ENCODE data around the gene ERP44.

The ERP44 gene

GRCh38 chr9:100033877-100034551 lies 64.8 kb downstream of the ERP44 start:
- no peak for TF ChIP-seq SIN3A (IDR thresholded peaks at IDR 0.05; ENCODE audit: borderline replicate concordance, insufficient read depth, low read length)
- TF ChIP-seq POLR2AphosphoS5 (IDR thresholded peaks at IDR 0.05; ENCODE audit: low read depth, low read length): no peak
- TF ChIP-seq FOXP2 (optimal IDR thresholded peaks at IDR 0.05; ENCODE audit: borderline replicate concordance, extremely low read depth, extremely low read length, insufficient read depth): no peak
- no peak for TF ChIP-seq REST (IDR thresholded peaks at IDR 0.05; ENCODE audit: insufficient read depth in 1 of 2, low read depth in 2 of 2, low read length in 2 of 2)
- TF ChIP-seq TAF1 (IDR thresholded peaks at IDR 0.05; ENCODE audit: borderline replicate concordance, insufficient read depth, low read length): no peak

GRCh38 chr9:100030548-100030947 lies 68.3 kb downstream of the ERP44 start:
- TF ChIP-seq FOXP2 (optimal IDR thresholded peaks at IDR 0.05; ENCODE audit: borderline replicate concordance, extremely low read depth, extremely low read length, insufficient read depth): no peak
- no peak for TF ChIP-seq REST (IDR thresholded peaks at IDR 0.05; ENCODE audit: insufficient read depth in 1 of 2, low read depth in 2 of 2, low read length in 2 of 2)
- no peak for TF ChIP-seq TAF1 (IDR thresholded peaks at IDR 0.05; ENCODE audit: borderline replicate concordance, insufficient read depth, low read length)
- no peak for TF ChIP-seq POLR2AphosphoS5 (IDR thresholded peaks at IDR 0.05; ENCODE audit: low read depth, low read length)
- no peak for TF ChIP-seq SIN3A (IDR thresholded peaks at IDR 0.05; ENCODE audit: borderline replicate concordance, insufficient read depth, low read length)

GRCh38 chr9:100029251-100029650 lies 69.5 kb downstream of the ERP44 start:
- no peak for TF ChIP-seq FOXP2 (optimal IDR thresholded peaks at IDR 0.05; ENCODE audit: borderline replicate concordance, extremely low read depth, extremely low read length, insufficient read depth)
- TF ChIP-seq POLR2AphosphoS5 (IDR thresholded peaks at IDR 0.05; ENCODE audit: low read depth, low read length): no peak
- TF ChIP-seq SIN3A (IDR thresholded peaks at IDR 0.05; ENCODE audit: borderline replicate concordance, insufficient read depth, low read length): no peak
- TF ChIP-seq TAF1 (IDR thresholded peaks at IDR 0.05; ENCODE audit: borderline replicate concordance, insufficient read depth, low read length): no peak
- no peak for TF ChIP-seq REST (IDR thresholded peaks at IDR 0.05; ENCODE audit: insufficient read depth in 1 of 2, low read depth in 2 of 2, low read length in 2 of 2)

- TF ChIP-seq POLR2AphosphoS5 (IDR thresholded peaks at IDR 0.05; ENCODE audit: low read depth, low read length) (no peak), FOXP2 (optimal IDR thresholded peaks at IDR 0.05; ENCODE audit: borderline replicate concordance, extremely low read depth, extremely low read length, insufficient read depth) (no peak)
These were observed 70.5 kb downstream of the ERP44 start for GRCh38 chr9:100028201-100028784.

GRCh38 chr9:100027543-100027942 lies 71.3 kb downstream of the ERP44 start:
- TF ChIP-seq POLR2AphosphoS5 (IDR thresholded peaks at IDR 0.05; ENCODE audit: low read depth, low read length) (no peak), TAF1 (IDR thresholded peaks at IDR 0.05; ENCODE audit: borderline replicate concordance, insufficient read depth, low read length) (no peak), SIN3A (IDR thresholded peaks at IDR 0.05; ENCODE audit: borderline replicate concordance, insufficient read depth, low read length) (no peak), FOXP2 (optimal IDR thresholded peaks at IDR 0.05; ENCODE audit: borderline replicate concordance, extremely low read depth, extremely low read length, insufficient read depth) (no peak), REST (IDR thresholded peaks at IDR 0.05; ENCODE audit: insufficient read depth in 1 of 2, low read depth in 2 of 2, low read length in 2 of 2) (no peak)
